AG04449 (cell line): ENCODE measurements around the gene ACTL8.

ENCODE experiments used
- CTCF ChIA-PET: fragments of 350-600 bp; formaldehyde crosslinking; extraction: SDS; loops from one replicate; lab custom pipeline; 2021; ENCODE audit warnings: antibody characterized with exemption; lab: Yijun Ruan, JAX
- POLR2A ChIA-PET: fragments of 400-600, 350-600 bp; formaldehyde crosslinking; extraction: SDS; loops from one replicate; lab custom pipeline; 2020; ENCODE audit warnings: antibody characterized with exemption, inconsistent platforms; lab: Yijun Ruan, JAX
- DNase-seq: peaks from one replicate; pipeline ENCODE4 v3.0.0-alpha.2; 2010; ENCODE audit warnings: low read depth, low spot score
- H3K4me3 ChIP-seq: 2 replicates; pipeline ENCODE4 v1.5.1; 2011; ENCODE audit warnings: low read depth, mild to moderate bottlenecking, control low read depth, low read length
- CTCF ChIP-seq: IDR thresholded peaks from one replicate; pipeline ENCODE4 v1.5.1; 2011; ENCODE audit warnings: mild to moderate bottlenecking, moderate library complexity, low read length, control low read depth, inconsistent platforms; ENCODE audit not compliant: insufficient read depth; ENCODE audit errors: missing control alignments

The ACTL8 gene

GRCh38 chr1:17762313-17762712 lies 7.2 kb downstream of the ACTL8 start:
- ChIA-PET CTCF (interaction anchor here (1.1 kb wide), 1 partner anchor 13 kb away, joined by 3 read pairs; no protein-coding TSS in a partner anchor), POLR2A (no interaction called here)
- no peak overlapping the region for H3K4me3 ChIP-seq
- DNase-seq, result no peak
- no peak for TF ChIP-seq CTCF

GRCh38 chr1:17763417-17763816 lies 8.3 kb downstream of the ACTL8 start:
- ChIA-PET CTCF (interaction anchor here (0.7 to 1.9 kb wide), 3 partner anchors 9 to 14 kb away, joined by 3 to 4 read pairs (median 3); no protein-coding TSS in a partner anchor), POLR2A (no interaction called here)
- TF ChIP-seq CTCF, result no peak
- H3K4me3 ChIP-seq, result no peak overlapping the region
- DNase-seq, result no peak

- H3K4me3 ChIP-seq, result no peak overlapping the region
- no peak for TF ChIP-seq CTCF
- CTCF ChIA-PET, result interaction anchor here (0.7 to 1.9 kb wide), 2 partner anchors 9 to 12 kb away, joined by 3 to 4 read pairs; no protein-coding TSS in a partner anchor
- POLR2A ChIA-PET, result no interaction called here
- DNase-seq, result no peak
These were observed 8.9 kb downstream of the ACTL8 start for GRCh38 chr1:17763995-17764394.

GRCh38 chr1:17764591-17764990 lies 9.5 kb downstream of the ACTL8 start:
- POLR2A ChIA-PET, result no interaction called here
- no peak for DNase-seq
- CTCF ChIA-PET, result interaction anchor here (1.9 kb wide), 1 partner anchor 11 kb away, joined by 4 read pairs; no protein-coding TSS in a partner anchor
- no peak overlapping the region for H3K4me3 ChIP-seq
- no peak for TF ChIP-seq CTCF

GRCh38 chr1:17765444-17766411 lies 10.6 kb downstream of the ACTL8 start:
- ChIA-PET CTCF (no interaction called here), POLR2A (no interaction called here)
- peak; percentile 71 for DNase-seq
- H3K4me3 ChIP-seq, result no peak overlapping the region
- no peak for TF ChIP-seq CTCF

- ChIA-PET CTCF (interaction anchor here (0.8 to 1.2 kb wide), 3 partner anchors 56 to 274 kb away, joined by 3 read pairs; no protein-coding TSS in a partner anchor), POLR2A (no interaction called here)
- peak; percentile 16 for DNase-seq
- no peak for TF ChIP-seq CTCF
- no peak overlapping the region for H3K4me3 ChIP-seq
These were observed 13.6 kb downstream of the ACTL8 start for GRCh38 chr1:17768651-17769241.
